Lower leg skin (tissue), 4 donors: Measurements from ENCODE around the gene GPHB5. TPM values are rescaled to one million over a fixed set of nuclear protein-coding genes. Genes with fewer than 3 reads are reported as not detected.

Source experiments
- DNase-seq, 2 donors: peaks; one replicate each; pipeline ENCODE4 v3.0.0-alpha.2; 2019; ENCODE audit warnings: low spot score in 2 of 2
- H3K4me3 ChIP-seq: fragments of 200-600 bp; sonication (generic); 2 replicates; pipeline ENCODE4 v1.5.1; 2017; ENCODE audit warnings: mild to moderate bottlenecking, low read depth; ENCODE audit not compliant: poor library complexity, severe bottlenecking
- POLR2A ChIP-seq, 2 donors: fragments of 450-650 bp; IDR thresholded peaks; one replicate each; pipeline ENCODE4 v1.6.1; 2016 to 2017; ENCODE audit warnings: antibody characterized with exemption in 2 of 2, mild to moderate bottlenecking in 1 of 2, moderate library complexity in 1 of 2
- WGBS, 2 donors: methylation state at CpG; one replicate each; pipeline ENCODE4 v1.1.5; 2018; 5-methylcytosine and 5-hydroxymethylcytosine counted together
- intact Hi-C: fragments of 100-400 bp; cut with DNase I; formaldehyde crosslinking; loops from one replicate; pipeline ENCODE4 v1.15.0; 2023; ENCODE audit warnings: low total_unique reads
- total RNA-seq, 4 donors: library from RNA; depleted of rRNA; stranded (reverse); fragments of >200 nt; gene quantifications; one replicate each; pipeline ENCODE4 v1.1.0, GENCODE V29; 2016
- TF ChIP-seq, protein P1 (sequence below), 3 donors: fragments of 450-650 bp; IDR thresholded peaks; one replicate each; pipeline ENCODE4 v1.5.1; 2016; ENCODE audit warnings: antibody characterized with exemption in 3 of 3, mild to moderate bottlenecking in 3 of 3, moderate library complexity in 2 of 3

GPHB5 gene
- total RNA-seq, 4 donors from 2014 or later, result not detected

DNA sequence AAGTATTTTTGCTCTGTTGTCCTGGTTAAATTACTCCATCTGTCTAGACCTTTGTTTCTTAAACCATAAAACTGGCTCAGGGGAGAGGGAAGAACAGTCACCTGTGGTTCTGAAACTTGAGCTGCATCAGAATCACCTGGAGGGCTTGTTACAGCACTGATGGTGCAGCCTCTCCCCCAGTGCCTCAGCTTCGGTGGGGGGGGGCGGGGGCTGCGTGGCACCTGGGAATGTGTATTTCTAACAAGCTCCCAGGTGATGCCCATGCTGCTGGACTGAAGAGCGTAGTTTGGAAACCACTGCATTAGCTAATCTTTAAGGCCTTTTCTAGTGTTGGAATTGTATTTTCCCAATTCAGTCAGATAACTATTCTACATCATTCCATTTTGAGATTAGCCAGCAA lies 42.7 kb downstream of the GPHB5 start:
- TF ChIP-seq, protein P1, sequence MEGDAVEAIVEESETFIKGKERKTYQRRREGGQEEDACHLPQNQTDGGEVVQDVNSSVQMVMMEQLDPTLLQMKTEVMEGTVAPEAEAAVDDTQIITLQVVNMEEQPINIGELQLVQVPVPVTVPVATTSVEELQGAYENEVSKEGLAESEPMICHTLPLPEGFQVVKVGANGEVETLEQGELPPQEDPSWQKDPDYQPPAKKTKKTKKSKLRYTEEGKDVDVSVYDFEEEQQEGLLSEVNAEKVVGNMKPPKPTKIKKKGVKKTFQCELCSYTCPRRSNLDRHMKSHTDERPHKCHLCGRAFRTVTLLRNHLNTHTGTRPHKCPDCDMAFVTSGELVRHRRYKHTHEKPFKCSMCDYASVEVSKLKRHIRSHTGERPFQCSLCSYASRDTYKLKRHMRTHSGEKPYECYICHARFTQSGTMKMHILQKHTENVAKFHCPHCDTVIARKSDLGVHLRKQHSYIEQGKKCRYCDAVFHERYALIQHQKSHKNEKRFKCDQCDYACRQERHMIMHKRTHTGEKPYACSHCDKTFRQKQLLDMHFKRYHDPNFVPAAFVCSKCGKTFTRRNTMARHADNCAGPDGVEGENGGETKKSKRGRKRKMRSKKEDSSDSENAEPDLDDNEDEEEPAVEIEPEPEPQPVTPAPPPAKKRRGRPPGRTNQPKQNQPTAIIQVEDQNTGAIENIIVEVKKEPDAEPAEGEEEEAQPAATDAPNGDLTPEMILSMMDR (IDR thresholded peaks at IDR 0.05), result no peak
- no peak for TF ChIP-seq POLR2A (IDR thresholded peaks at IDR 0.05)
- no peak overlapping the region for H3K4me3 ChIP-seq
- DNase-seq, result no peak
- WGBS, 2 donors, result 72 to 78% methylated on average over 4 of the region's 4 CpGs
- intact Hi-C loops, result loop anchor here (10.0 kb wide), 1 partner anchor 1101 kb away; no protein-coding TSS in a partner anchor

DNA sequence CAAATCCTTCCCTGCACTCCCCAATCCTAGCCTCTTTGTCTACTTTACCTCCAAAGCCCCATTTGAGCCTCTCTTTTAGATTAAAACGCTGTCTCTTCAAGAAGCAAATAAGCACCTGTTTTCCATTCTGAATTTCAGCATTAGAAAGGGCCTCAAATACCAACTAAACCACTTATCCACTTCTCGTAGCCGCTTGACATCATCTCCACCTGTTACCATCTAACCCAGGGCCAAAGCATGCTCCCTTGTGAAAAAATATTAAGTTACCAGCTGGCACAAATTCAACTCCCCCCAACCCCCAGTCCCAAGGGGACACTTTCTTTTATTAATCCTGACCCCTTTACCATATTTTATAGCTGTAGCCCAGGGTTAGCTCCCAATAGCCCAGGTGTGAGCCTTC lies 43.1 kb downstream of the GPHB5 start:
- intact Hi-C loops, result loop anchor here (10.0 kb wide), 1 partner anchor 1101 kb away; no protein-coding TSS in a partner anchor
- H3K4me3 ChIP-seq, result no peak overlapping the region
- TF ChIP-seq, protein P1 (IDR thresholded peaks at IDR 0.05), result no peak
- TF ChIP-seq POLR2A (IDR thresholded peaks at IDR 0.05), result no peak
- WGBS, 2 donors, result 88% methylated on average over 3 of the region's 3 CpGs
- DNase-seq, result no peak

DNA sequence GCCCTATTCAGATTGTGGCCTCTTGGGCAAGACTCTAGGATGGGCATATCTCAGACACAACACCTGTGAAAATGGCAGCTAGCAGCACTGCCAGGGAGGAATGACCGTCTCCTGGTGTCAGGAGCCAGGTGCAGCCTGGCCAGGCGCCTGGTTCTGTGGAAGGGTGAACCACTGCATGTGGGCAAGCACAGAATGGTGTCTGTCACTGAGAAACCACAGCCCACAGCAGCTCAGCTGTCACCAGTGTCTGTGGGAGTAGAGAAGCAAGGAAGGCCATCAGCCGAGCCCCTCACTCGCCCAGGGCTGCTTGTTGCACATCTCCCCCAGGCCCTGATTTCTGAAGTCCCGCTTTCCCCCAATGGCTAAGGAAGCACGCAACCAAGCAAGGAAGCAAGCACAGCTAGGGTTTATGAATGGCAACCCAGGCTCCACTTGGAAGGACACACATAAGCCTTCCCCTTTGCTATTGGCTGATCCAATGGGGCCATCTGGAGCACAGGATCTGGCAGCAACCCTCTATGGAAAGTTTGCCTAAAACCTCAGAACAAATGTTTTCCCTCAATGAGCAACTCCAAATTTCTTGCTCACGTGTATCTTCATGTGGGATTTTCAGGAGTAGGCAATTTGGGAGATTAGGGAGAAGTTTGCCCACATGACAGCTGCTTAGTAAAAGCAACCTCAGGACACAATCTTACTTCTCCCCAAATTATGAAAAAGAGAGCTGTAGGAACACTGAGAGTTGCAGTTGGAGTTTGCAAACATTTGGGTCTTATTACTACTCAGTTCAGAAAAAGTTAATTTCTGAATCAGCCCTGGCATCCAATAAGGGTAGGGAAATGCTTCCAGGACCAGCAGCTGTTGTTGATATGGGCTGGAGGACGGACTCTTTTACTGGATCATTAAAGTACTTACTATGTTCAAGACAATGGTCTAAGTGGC lies 44.7 kb downstream of the GPHB5 start:
- peak in 1 of 2 donors; percentile 49 for DNase-seq
- intact Hi-C loops, result loop anchor here (10.0 kb wide), 1 partner anchor 1099 kb away; no protein-coding TSS in a partner anchor
- TF ChIP-seq, protein P1 (IDR thresholded peaks at IDR 0.05), result no peak
- no peak for TF ChIP-seq POLR2A (IDR thresholded peaks at IDR 0.05)
- H3K4me3 ChIP-seq, result no peak overlapping the region
- WGBS, 2 donors, result 65 to 78% methylated on average over 8 of the region's 8 CpGs

DNA sequence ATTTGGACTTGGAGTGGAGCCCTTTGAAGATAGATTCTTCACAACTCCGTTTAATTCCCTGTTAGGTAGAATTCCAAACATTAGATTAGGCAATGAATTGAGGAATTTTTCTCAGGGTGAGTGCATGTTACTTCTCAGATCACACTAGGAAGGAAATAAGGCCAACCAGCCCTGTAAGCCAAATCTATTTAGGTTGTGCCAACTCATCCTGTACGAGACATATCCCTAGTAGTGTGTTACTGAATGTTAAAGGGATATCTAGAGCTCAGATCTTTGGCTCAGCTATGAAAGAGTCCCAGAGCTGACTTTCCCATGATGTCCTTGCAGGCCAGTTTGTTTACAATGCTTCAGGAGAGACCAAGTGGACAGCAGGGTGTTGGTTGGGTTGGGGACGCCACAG lies 45.6 kb downstream of the GPHB5 start:
- DNase-seq, result no peak
- no peak overlapping the region for H3K4me3 ChIP-seq
- WGBS, 2 donors, result 47 to 48% methylated on average over 3 of the region's 3 CpGs
- TF ChIP-seq, protein P1 (IDR thresholded peaks at IDR 0.05), result no peak
- no peak for TF ChIP-seq POLR2A (IDR thresholded peaks at IDR 0.05)
- intact Hi-C loops, result loop anchor here (10.0 kb wide), 1 partner anchor 1098 kb away; no protein-coding TSS in a partner anchor

DNA sequence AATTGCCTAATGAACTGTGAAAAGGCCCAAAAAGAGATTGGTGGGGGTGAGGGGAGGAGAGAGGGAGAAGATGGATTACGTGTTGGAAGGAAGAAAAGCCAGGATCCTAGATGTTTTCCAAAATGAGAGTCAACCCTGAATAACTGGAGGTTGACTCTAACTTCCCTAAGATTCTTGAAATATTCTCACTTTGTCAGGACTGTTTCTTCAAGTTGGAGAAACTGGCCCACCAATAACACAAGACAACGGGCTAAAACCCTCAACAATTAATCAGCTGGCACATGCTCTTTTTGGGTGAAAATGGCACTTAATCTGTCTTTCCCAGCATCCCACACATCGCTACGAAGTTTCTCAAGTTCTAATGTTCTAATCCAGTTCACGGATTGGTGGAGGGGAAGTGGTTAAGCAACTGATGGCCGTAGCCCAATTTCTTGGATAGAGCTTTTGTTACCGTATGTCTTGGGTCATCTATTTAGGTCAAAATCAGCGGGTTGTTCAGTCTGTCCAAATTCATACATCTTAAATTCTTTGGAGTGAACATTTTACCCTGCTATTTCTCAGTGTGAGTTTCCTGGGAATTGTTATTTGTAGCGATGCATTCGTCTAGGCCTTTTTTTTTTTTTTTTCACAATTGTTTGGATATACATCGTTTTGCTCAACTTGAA lies 49.0 kb downstream of the GPHB5 start:
- intact Hi-C loops, result loop anchor here (10.0 kb wide), 2 partner anchors 95 to 1095 kb away; no protein-coding TSS in a partner anchor
- 89 to 94% methylated on average over 11 of the region's 11 CpGs for WGBS, 2 donors
- no peak for DNase-seq
- no peak for TF ChIP-seq POLR2A (IDR thresholded peaks at IDR 0.05)
- TF ChIP-seq, protein P1 (IDR thresholded peaks at IDR 0.05), result no peak
- H3K4me3 ChIP-seq, result no peak overlapping the region
